ENCODE measurements around the gene TSPAN14. TPM values are rescaled to one million over a fixed set of nuclear protein-coding genes. Genes with fewer than 3 reads are reported as not detected.

The TSPAN14 gene
- total RNA-seq, 1 donor from 2014 or later = 169 TPM

GRCh38 chr10:80512031-80512526 lies 58.0 kb downstream of the TSPAN14 start:
- TF ChIP-seq CTCF (IDR thresholded peaks at IDR 0.05) = no peak
- no peak for ATAC-seq
- Histone ChIP-seq H3K36me3 (peaks cover 100% of the 10 kb centered on the region), H3K9me3 (no peaks in the 10 kb centered on the region), H3K27me3 (ENCODE audit: low read depth) (no peaks in the 10 kb centered on the region), H3K4me1 (peaks cover 44% of the 10 kb centered on the region), H3K4me3 (no peak overlapping the region), H3K27ac (no peak overlapping the region)
- DNase-seq = no peak
- intact Hi-C loops (cut with DNase I) = no loop called here

GRCh38 chr10:80513106-80513505 lies 59.0 kb downstream of the TSPAN14 start:
- no peaks in the 10 kb centered on the region for H3K27me3 ChIP-seq (ENCODE audit: low read depth)
- H3K4me1 ChIP-seq = peaks cover 36% of the 10 kb centered on the region
- no peak overlapping the region for H3K27ac ChIP-seq
- DNase-seq = no peak
- H3K9me3 ChIP-seq = no peaks in the 10 kb centered on the region
- H3K36me3 ChIP-seq = peaks cover 100% of the 10 kb centered on the region
- H3K4me3 ChIP-seq = no peak overlapping the region
- TF ChIP-seq CTCF (IDR thresholded peaks at IDR 0.05) = no peak
- no peak for ATAC-seq
- intact Hi-C loops (cut with DNase I) = no loop called here

DNA sequence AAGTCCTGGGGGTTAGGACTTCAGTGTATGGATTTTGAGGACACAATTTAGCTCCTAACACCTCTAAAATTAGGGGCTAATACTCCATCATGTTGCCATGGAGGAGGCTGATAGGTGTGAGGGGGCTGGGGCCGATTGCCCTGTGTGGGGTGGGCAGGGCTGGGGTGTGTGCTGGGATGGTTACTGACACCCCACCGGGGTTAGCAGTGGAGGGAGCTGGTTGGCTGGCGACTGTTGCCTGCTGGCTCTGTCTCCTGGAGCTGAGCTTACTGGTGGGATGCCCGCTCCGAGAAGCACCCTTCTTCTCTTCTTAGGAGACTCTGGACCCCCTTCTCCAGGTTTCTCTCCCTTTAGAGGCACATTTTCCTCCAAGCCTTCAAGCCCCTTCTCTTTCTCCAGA lies 61.4 kb downstream of the TSPAN14 start:
- H3K9me3 ChIP-seq = no peaks in the 10 kb centered on the region
- H3K36me3 ChIP-seq = peaks cover 100% of the 10 kb centered on the region
- no peak for DNase-seq
- ATAC-seq = no peak
- H3K27ac ChIP-seq = peak overlapping the region; percentile 24
- no peak overlapping the region for H3K4me3 ChIP-seq
- H3K27me3 ChIP-seq (ENCODE audit: low read depth) = no peaks in the 10 kb centered on the region
- no peak for TF ChIP-seq CTCF (IDR thresholded peaks at IDR 0.05)
- peaks cover 25% of the 10 kb centered on the region for H3K4me1 ChIP-seq
- intact Hi-C loops (cut with DNase I) = no loop called here

- Histone ChIP-seq H3K27me3 (ENCODE audit: low read depth) (no peaks in the 10 kb centered on the region), H3K27ac (peak overlapping the region; percentile 24), H3K9me3 (no peaks in the 10 kb centered on the region), H3K36me3 (peaks cover 100% of the 10 kb centered on the region), H3K4me1 (peaks cover 21% of the 10 kb centered on the region), H3K4me3 (no peak overlapping the region)
- no peak for DNase-seq
- TF ChIP-seq CTCF (IDR thresholded peaks at IDR 0.05) = no peak
- no peak for ATAC-seq
- intact Hi-C loops (cut with DNase I) = no loop called here
These were observed 61.8 kb downstream of the TSPAN14 start for GRCh38 chr10:80515941-80516340.

DNA sequence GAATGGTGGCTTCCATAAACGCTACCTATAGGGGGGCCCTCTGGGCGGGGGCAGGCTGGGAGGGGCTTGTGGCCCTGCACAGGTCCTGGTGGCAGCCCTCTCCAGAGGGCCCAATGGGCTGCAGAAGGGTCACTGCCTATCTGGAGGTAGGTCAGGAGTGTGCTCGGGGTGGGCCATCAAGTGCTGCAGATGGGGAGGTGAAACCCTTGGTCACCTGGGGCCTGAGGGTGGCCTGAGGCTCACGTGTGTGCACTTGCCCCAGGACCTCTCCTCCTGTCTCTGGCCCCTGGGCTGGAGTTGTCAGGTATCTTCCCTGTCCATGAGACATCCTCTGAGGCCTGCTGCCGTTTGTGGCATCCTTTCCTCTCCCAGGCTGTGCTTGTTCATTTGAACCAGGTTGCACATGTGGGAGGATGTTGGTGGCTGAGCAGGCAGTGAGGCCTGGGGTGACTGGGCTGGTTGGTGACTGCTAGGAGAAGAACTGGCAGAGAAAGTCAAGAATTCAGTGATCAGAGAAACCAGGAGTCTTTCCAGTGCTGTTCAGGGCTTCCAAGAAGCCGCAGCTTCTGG lies 62.5 kb downstream of the TSPAN14 start:
- no peak overlapping the region for H3K27ac ChIP-seq
- H3K27me3 ChIP-seq (ENCODE audit: low read depth) = no peaks in the 10 kb centered on the region
- intact Hi-C loops (cut with DNase I) = no loop called here
- no peak for TF ChIP-seq CTCF (IDR thresholded peaks at IDR 0.05)
- DNase-seq (no peak), ATAC-seq (no peak)
- H3K4me3 ChIP-seq = no peak overlapping the region
- peaks cover 16% of the 10 kb centered on the region for H3K4me1 ChIP-seq
- peaks cover 99% of the 10 kb centered on the region for H3K36me3 ChIP-seq
- no peaks in the 10 kb centered on the region for H3K9me3 ChIP-seq

Data from lower lobe of right lung (tissue), 2 donors.